Small intestine (tissue), 7 donors: ENCODE measurements around the gene RB1. TPM values are rescaled to one million over a fixed set of nuclear protein-coding genes. Genes with fewer than 3 reads are reported as not detected.

ENCODE experiments used
- DNase-seq, 2 donors: peaks; one replicate each; pipeline versions ENCODE4 v3.0.0 to v3.0.0-alpha.2; 2013
- FAIRE-seq: peaks from 2 replicates; lab custom pipeline; 2012; peaks lifted over from hg19 to GRCh38; lab: Jason Lieb, UNC
- H3K27ac ChIP-seq, 3 donors: one replicate each; pipeline ENCODE4 v1.5.1; 2013; ENCODE audit warnings: low read length in 2 of 3, mild to moderate bottlenecking in 2 of 3, control low read depth in 1 of 3, inconsistent platforms in 1 of 3, low read depth in 1 of 3, moderate library complexity in 1 of 3
- H3K27me3 ChIP-seq, 3 donors: one replicate each; pipeline ENCODE4 v1.6.1; 2013; ENCODE audit warnings: low read length in 3 of 3, inconsistent platforms in 1 of 3; ENCODE audit not compliant: control insufficient read depth in 3 of 3, insufficient read depth in 3 of 3
- H3K36me3 ChIP-seq, 3 donors: one replicate each; pipeline ENCODE4 v1.6.1; 2013; ENCODE audit warnings: low read length in 3 of 3, inconsistent platforms in 1 of 3, low read depth in 1 of 3, mild to moderate bottlenecking in 1 of 3, moderate library complexity in 1 of 3; ENCODE audit not compliant: control insufficient read depth in 3 of 3, insufficient read depth in 2 of 3
- H3K4me1 ChIP-seq, 3 donors: one replicate each; pipeline ENCODE4 v1.6.1; 2013; ENCODE audit warnings: low read length in 2 of 3, inconsistent platforms in 1 of 3, low read depth in 1 of 3, mild to moderate bottlenecking in 1 of 3, moderate library complexity in 1 of 3; ENCODE audit not compliant: control insufficient read depth in 3 of 3, insufficient read depth in 2 of 3
- H3K4me3 ChIP-seq, 3 donors: one replicate each; pipeline ENCODE4 v1.5.1; 2013; ENCODE audit warnings: low read length in 3 of 3, control low read depth in 1 of 3, inconsistent platforms in 1 of 3, low read depth in 1 of 3, mild to moderate bottlenecking in 1 of 3, moderate library complexity in 1 of 3
- H3K9me3 ChIP-seq, 2 donors: one replicate each; pipeline ENCODE4 v1.6.1; 2013; ENCODE audit warnings: low read depth in 1 of 2, low read length in 1 of 2; ENCODE audit not compliant: control insufficient read depth in 2 of 2, insufficient read depth in 1 of 2
- WGBS, 3 donors: extraction: QIAGEN DNeasy Blood & Tissue Kit; methylation state at CpG; one replicate each; pipeline ENCODE4 v1.1.7; 2013; 5-methylcytosine and 5-hydroxymethylcytosine counted together
- polyA plus RNA-seq, 4 donors: library from polyadenylated mRNA; stranded (reverse) in 3 of 4; unstranded in 1 of 4; fragments of 200-250 nt in 3 of 4; fragments of 120-200 nt in 1 of 4; gene quantifications; one replicate each; pipeline versions ENCODE4 v1.2.1 to v1.2.3, GENCODE V29; 2013
- donor health status: healthy with polysubstance abuse.
- donor health status: control.
- donor health status: control.
- donor health status: Bipolar disorder and iron deficiency.
- donor health status: healthy.

The RB1 gene
- polyA plus RNA-seq, 4 donors = 11.9 to 33.6 (median 20.2) TPM

GRCh38 chr13:48302871-48303358 is 636 bp upstream of the RB1 start:
- no peak for DNase-seq
- H3K4me3 ChIP-seq = peak overlapping the region; percentile 97 to 98 (median 97)
- WGBS, 3 donors = 9 to 13% (median 11%) methylated on average over 12 of the region's 12 CpGs
- H3K9me3 ChIP-seq = no peaks in the 10 kb centered on the region
- H3K36me3 ChIP-seq = peaks cover 0 to 4% (median 0%) of the 10 kb centered on the region in 3 donors
- peaks cover 0 to 12% (median 0%) of the 10 kb centered on the region in 3 donors for H3K4me1 ChIP-seq
- peak overlapping the region; percentile 99 to 100 (median 99) for H3K27ac ChIP-seq
- no peaks in the 10 kb centered on the region for H3K27me3 ChIP-seq
- FAIRE-seq = no peak

GRCh38 chr13:48304143-48304876 is 759 bp downstream of the RB1 start:
- Histone ChIP-seq H3K4me3 (peak overlapping the region; percentile 97 to 98 (median 97)), H3K9me3 (no peaks in the 10 kb centered on the region)
- 0% methylated on average over 36 of the region's 36 CpGs for WGBS, 3 donors

GRCh38 chr13:48311223-48311622 is 7.7 kb downstream of the RB1 start:
- no peak for DNase-seq
- Histone ChIP-seq H3K9me3 (peaks cover 0 to 2% of the 10 kb centered on the region in 2 donors), H3K4me3 (no peak overlapping the region), H3K4me1 (peaks cover 0 to 2% (median 0%) of the 10 kb centered on the region in 3 donors), H3K27ac (no peak overlapping the region), H3K36me3 (peaks cover 0 to 13% (median 0%) of the 10 kb centered on the region in 3 donors), H3K27me3 (no peaks in the 10 kb centered on the region)
- no peak for FAIRE-seq
- WGBS, 3 donors = 91 to 96% (median 94%) methylated on average over 1 of the region's 1 CpG

More at GRCh38 chr13:48304143-48304876, 759 bp downstream of the RB1 start:
- peak overlapping the region; percentile 99 to 100 (median 99) for H3K27ac ChIP-seq
- peaks cover 0 to 12% (median 0%) of the 10 kb centered on the region in 3 donors for H3K4me1 ChIP-seq
- H3K27me3 ChIP-seq = no peaks in the 10 kb centered on the region
- no peak for FAIRE-seq
- peaks cover 0 to 9% (median 0%) of the 10 kb centered on the region in 3 donors for H3K36me3 ChIP-seq
- DNase-seq = peak; percentile 58 to 71

- Histone ChIP-seq H3K4me3 (no peak overlapping the region), H3K36me3 (peaks cover 0 to 42% (median 3%) of the 10 kb centered on the region in 3 donors), H3K27me3 (no peaks in the 10 kb centered on the region), H3K4me1 (peaks cover 0 to 9% (median 0%) of the 10 kb centered on the region in 3 donors), H3K9me3 (peaks cover 0 to 30% of the 10 kb centered on the region in 2 donors), H3K27ac (no peak overlapping the region)
- 83 to 95% (median 95%) methylated on average over 17 of the region's 17 CpGs for WGBS, 3 donors
- FAIRE-seq (no peak), DNase-seq (no peak)
Measured at GRCh38 chr13:48315969-48316650, 12.6 kb downstream of the RB1 start.

- H3K36me3 ChIP-seq = peaks cover 0 to 42% (median 3%) of the 10 kb centered on the region in 3 donors
- H3K4me1 ChIP-seq = peaks cover 0 to 9% (median 0%) of the 10 kb centered on the region in 3 donors
- DNase-seq (no peak), FAIRE-seq (no peak)
- H3K4me3 ChIP-seq = peak overlapping the region in 1 of 3 donors; percentile 25
- H3K9me3 ChIP-seq = peaks cover 0 to 35% of the 10 kb centered on the region in 2 donors
- no peak overlapping the region for H3K27ac ChIP-seq
- H3K27me3 ChIP-seq = no peaks in the 10 kb centered on the region
- 91 to 97% (median 96%) methylated on average over 37 to 43 of the region's 43 CpGs for WGBS, 3 donors
Measured at GRCh38 chr13:48316826-48317510, 13.4 kb downstream of the RB1 start.

GRCh38 chr13:48317511-48318376 is 14.2 kb downstream of the RB1 start:
- WGBS, 3 donors = 79 to 93% (median 91%) methylated on average over 36 to 41 of the region's 41 CpGs
- Histone ChIP-seq H3K36me3 (peaks cover 0 to 42% (median 3%) of the 10 kb centered on the region in 3 donors), H3K4me1 (peaks cover 0 to 9% (median 0%) of the 10 kb centered on the region in 3 donors), H3K4me3 (peak overlapping the region in 1 of 3 donors; percentile 25), H3K9me3 (peaks cover 0 to 35% of the 10 kb centered on the region in 2 donors), H3K27me3 (no peaks in the 10 kb centered on the region), H3K27ac (peak overlapping the region in 1 of 3 donors; percentile 45)
- DNase-seq (peak in 1 of 2 donors; percentile 52), FAIRE-seq (no peak)

GRCh38 chr13:48318377-48318811 is 14.8 kb downstream of the RB1 start:
- WGBS, 3 donors = 66 to 82% (median 69%) methylated on average over 28 of the region's 28 CpGs
- peaks cover 0 to 9% (median 0%) of the 10 kb centered on the region in 3 donors for H3K4me1 ChIP-seq
- no peak for DNase-seq
- peaks cover 0 to 35% of the 10 kb centered on the region in 2 donors for H3K9me3 ChIP-seq
- no peaks in the 10 kb centered on the region for H3K27me3 ChIP-seq
- H3K27ac ChIP-seq = peak overlapping the region in 1 of 3 donors; percentile 45
- H3K4me3 ChIP-seq = peak overlapping the region; percentile 21 to 26 (median 25)
- H3K36me3 ChIP-seq = peaks cover 0 to 42% (median 3%) of the 10 kb centered on the region in 3 donors
- FAIRE-seq = no peak
